Chondrocyte (in vitro differentiated cells): ENCODE data around the gene ATP6AP1. TPM values are rescaled to one million over a fixed set of nuclear protein-coding genes. Genes with fewer than 3 reads are reported as not detected.
A peak's percentile ranks its signal among the peaks of the same experiment; 100 is the strongest.
"Not testable (repeated sequence)": the region's sequence is repeated elsewhere in the genome, so short reads cannot be mapped to it uniquely, and the experiment has no call there.

Source experiments
- DNase-seq: peaks from one replicate; pipeline ENCODE4 v3.0.0; 2021; ENCODE audit warnings: mixed read lengths, low spot score
- H3K27ac Mint-ChIP-seq: one replicate; pipeline ENCODE4 v1.8.0; 2021; ENCODE audit warnings: mild to moderate bottlenecking, moderate library complexity, mixed read lengths; ENCODE audit not compliant: unreplicated experiment
- H3K27me3 Mint-ChIP-seq: 2 replicates; pipeline ENCODE4 v1.8.0; 2021; ENCODE audit warnings: low read depth, mixed read lengths
- H3K36me3 Mint-ChIP-seq: 2 replicates; pipeline ENCODE4 v1.8.0; 2021; ENCODE audit warnings: low read depth, mixed read lengths
- H3K4me1 Mint-ChIP-seq: 2 replicates; pipeline ENCODE4 v1.8.0; 2021; ENCODE audit warnings: low read depth, mild to moderate bottlenecking, mixed read lengths
- H3K4me3 Mint-ChIP-seq: one replicate; pipeline ENCODE4 v1.8.0; 2021; ENCODE audit warnings: mild to moderate bottlenecking, moderate library complexity, mixed read lengths; ENCODE audit not compliant: unreplicated experiment
- H3K9me3 Mint-ChIP-seq: 2 replicates; pipeline ENCODE4 v1.8.0; 2021; ENCODE audit warnings: low read depth, mixed read lengths
- CTCF ChIP-seq: fragments of 200-600 bp; sonication (generic); IDR thresholded peaks from 2 replicates; pipeline ENCODE4 v1.5.0; 2021; ENCODE audit warnings: antibody characterized with exemption, mild to moderate bottlenecking, moderate library complexity
- total RNA-seq: library from RNA; stranded (reverse); gene quantifications from 3 replicates; pipeline ENCODE4 v1.2.1, GENCODE V29; 2021

ATP6AP1 gene
- total RNA-seq, 1 donor from 2014 or later: 136 TPM

GRCh38 chrX:154389812-154390747, 38.4 kb upstream of the ATP6AP1 start:
- H3K4me1 Mint-ChIP-seq, H3K9me3 Mint-ChIP-seq, DNase-seq, H3K27ac Mint-ChIP-seq, H3K36me3 Mint-ChIP-seq, H3K27me3 Mint-ChIP-seq, H3K4me3 Mint-ChIP-seq: not testable (repeated sequence)

- H3K9me3 Mint-ChIP-seq, H3K27me3 Mint-ChIP-seq, H3K27ac Mint-ChIP-seq, DNase-seq: not testable (repeated sequence)
- Mint-ChIP-seq H3K36me3 (peaks cover 20% of the 10 kb centered on the region), H3K4me3 (peak overlapping the region; percentile 96), H3K4me1 (peaks cover 11% of the 10 kb centered on the region)
Observed at GRCh38 chrX:154396363-154396762, 32.1 kb upstream of the ATP6AP1 start.

GRCh38 chrX:154396973-154397887, 31.2 kb upstream of the ATP6AP1 start:
- Mint-ChIP-seq H3K9me3 (no peaks in the 10 kb centered on the region), H3K27me3 (no peaks in the 10 kb centered on the region), H3K36me3 (peaks cover 20% of the 10 kb centered on the region), H3K4me3 (peak overlapping the region; percentile 96), H3K4me1 (peaks cover 11% of the 10 kb centered on the region), H3K27ac (peak overlapping the region; percentile 99)
- TF ChIP-seq CTCF: no peak
- no peak for DNase-seq

- TF ChIP-seq CTCF: no peak
- Mint-ChIP-seq H3K4me3 (peak within 1 kb of the TSS; percentile 96), H3K9me3 (no peaks in the 10 kb centered on the region), H3K4me1 (peaks cover 11% of the 10 kb centered on the region), H3K36me3 (peaks cover 20% of the 10 kb centered on the region), H3K27ac (peak within 1 kb of the TSS; percentile 99), H3K27me3 (no peaks in the 10 kb centered on the region)
- peak; percentile 99 for DNase-seq
Observed at GRCh38 chrX:154397888-154398667, 30.4 kb upstream of the ATP6AP1 start, which contains the start of gene RPL10. RPL10 (plus strand) TSS chrX:154398377; CDS start chrX:154398520, 143 bp downstream.

- no peaks in the 10 kb centered on the region for H3K27me3 Mint-ChIP-seq
- no peaks in the 10 kb centered on the region for H3K9me3 Mint-ChIP-seq
- peaks cover 20% of the 10 kb centered on the region for H3K36me3 Mint-ChIP-seq
- peak overlapping the region; percentile 99 for H3K27ac Mint-ChIP-seq
- peak overlapping the region; percentile 96 for H3K4me3 Mint-ChIP-seq
- no peak for DNase-seq
- peaks cover 11% of the 10 kb centered on the region for H3K4me1 Mint-ChIP-seq
- peak; percentile 83 for TF ChIP-seq CTCF
Observed at GRCh38 chrX:154398668-154399526, 29.6 kb upstream of the ATP6AP1 start.
